HG02943 (cell line): ENCODE measurements around the gene FXN.
"Not testable (repeated sequence)": the region's sequence is repeated elsewhere in the genome, so short reads cannot be mapped to it uniquely, and the experiment has no call there.

ENCODE experiments used
- ATAC-seq: cut with Tn5 transposase; IDR thresholded peaks from one replicate; pipeline ENCODE4 v1.9.1; 2021; ENCODE audit warnings: mild to moderate bottlenecking, low read depth, moderate library complexity; ENCODE audit not compliant: unreplicated experiment

Gene FXN

DNA sequence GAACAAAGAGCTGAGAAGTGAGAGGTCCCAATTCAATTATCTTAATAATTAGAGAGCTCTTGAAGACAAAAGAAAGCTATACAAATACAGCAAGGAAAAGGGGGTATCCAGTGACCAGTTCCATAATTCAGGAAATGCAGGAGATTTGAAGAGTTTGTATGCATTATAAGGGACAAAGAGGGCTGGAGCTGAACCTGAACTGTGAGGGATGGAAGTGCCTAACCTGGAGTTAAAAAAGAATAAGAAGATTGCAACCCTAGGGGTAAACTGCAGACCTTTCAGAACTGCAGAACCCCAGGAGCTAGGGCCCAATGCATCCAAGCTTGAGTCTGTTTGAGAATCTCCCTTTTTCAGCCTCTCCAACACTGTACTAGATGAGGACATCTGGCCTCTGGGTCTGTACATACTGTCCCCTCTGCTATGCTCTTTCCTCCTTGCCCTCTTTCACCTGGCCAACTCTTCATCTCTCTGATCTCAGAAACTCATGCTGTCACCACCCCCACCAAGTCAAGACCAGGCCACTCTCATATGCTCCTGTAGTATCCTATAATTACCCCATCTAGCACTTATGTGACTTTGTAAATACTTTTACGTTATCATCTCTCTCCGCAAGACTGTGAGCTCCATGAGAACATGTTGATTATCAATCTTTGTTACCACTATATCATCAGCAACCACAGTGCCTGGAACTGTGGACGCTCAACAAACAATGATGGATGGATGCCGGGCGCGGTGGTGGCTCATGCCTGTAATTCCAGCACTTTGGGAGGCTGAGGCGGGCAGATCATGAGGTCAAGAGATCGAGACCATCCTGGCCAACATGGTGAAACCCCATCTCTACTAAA, 15.0 kb upstream of the FXN start:
- ATAC-seq = no peak

DNA sequence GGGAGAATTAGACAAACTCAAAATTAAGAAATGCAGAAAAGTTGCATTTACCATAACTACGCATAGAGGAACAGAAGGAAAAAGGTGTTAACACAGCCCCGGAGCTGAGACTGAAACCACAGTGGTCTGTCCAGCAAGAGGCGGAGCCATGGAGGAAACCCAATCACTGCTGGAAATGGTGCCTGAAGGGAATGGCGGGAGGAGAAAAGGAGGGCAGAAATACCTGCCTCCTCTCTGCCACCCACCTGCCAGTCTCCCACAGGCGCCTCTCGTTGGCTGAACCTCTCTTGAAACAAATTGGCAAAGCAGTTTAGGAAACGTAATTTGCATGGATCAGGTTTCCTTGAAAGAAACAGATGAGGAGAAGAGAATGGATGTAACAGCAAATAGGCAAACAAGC, 11.9 kb upstream of the FXN start:
- no peak for ATAC-seq

DNA sequence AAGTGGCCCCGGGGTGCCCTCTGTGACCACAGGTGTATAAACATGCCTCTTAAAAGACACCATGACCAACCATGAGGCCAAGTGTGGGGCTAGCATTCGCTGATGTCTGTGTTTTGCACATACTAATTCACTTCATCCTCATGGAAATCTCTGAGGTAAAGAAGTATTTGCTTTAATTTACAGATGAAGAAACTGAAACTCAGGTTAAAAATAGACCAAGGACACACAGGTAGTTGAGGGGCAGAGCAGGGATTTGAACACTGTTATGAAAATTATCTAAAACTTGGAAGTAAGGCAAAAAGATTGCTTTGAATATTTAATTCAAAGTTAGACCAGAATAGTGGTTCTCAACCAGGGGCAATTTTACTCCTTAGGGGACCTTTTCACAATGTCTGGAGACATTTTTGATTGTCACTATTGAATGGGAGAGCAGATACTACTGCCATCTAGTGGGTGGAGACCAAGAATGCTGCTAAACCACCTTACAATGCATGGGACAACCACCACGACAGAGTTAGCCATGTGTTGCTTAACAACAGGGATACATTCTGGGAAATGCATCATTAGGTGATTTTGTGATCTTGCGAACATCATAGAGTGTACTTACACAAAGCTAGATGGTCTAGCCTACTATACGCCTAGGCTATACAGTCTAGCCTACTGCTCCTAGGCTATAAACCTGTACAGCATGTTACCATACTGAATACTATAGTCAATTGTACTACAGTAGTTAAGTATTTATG, 8.0 kb upstream of the FXN start:
- peak; percentile 80 for ATAC-seq

DNA sequence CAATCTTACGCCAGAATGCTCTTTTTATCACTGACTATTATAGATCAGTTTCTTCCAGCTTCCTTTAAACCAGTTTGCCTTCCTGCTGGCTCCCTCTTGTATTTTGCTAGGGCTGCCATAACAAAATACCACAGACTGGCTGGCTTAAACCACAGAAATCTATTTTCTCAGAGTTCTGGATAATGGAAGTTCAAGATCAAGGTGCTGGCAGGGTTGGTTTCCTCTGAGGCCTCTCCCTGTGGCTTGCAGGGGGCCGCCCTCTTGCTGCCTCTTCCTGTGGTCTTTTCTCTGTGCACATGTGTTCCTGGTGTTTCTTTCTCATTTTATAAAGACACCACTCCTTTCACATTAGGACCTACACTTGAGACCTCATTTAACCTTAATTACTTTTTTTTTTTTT, 6.8 kb upstream of the FXN start:
- ATAC-seq = no peak

DNA sequence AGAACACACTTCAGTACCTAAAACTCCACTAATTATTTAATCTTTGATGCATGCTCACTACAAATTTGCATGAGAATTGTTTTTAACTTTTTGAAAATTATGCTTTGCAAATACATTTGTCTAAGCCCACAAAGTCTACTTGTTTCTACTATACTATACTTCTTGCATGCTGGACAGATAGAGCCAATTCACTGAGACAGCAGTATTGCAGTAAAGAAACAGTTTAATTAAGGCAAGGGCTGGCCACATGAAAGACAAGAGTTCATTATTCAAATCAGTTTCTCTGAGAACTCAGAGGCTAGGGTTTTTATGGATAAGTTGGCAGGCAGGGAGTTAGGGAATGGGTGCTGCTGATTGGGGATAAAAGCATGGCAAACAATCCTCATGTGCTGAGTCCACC, 6.0 kb upstream of the FXN start:
- no peak for ATAC-seq

DNA sequence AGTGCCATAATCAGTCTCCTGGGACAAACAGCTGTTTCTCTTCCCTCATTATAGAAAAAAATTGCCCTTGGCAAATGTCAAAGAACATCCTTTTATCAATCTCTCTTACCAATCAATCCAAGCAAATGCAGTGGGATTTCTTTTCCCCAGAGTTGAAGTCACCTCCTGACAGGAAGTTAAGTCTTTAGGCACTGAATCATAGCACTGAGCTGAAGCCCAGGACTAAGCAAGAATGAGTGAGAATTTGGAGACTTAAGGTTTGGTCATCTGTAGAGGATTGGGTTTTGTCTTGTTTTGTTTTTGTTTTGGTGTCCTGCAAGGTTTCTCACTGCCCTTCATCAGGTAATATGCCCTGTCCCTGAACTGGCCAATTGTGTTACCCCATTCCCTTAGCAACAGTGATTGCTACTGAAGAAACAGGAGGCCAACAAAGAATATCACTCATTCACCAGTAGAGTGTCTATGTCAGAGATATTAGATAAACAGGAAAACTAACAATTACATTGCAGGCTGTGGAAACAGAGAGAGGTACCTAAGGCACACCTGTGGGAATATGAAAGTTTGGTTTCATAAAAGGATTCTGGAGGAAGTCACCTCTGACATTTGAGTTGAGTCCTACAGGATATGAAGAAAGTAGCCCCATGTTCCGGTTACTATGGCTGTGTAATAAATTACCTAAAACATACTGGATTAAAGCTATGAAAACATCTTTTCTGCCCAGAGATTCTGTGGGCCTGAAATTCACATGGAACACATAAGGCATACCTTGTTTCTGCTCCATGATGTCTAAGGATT, 4.5 kb upstream of the FXN start:
- no peak for ATAC-seq

DNA sequence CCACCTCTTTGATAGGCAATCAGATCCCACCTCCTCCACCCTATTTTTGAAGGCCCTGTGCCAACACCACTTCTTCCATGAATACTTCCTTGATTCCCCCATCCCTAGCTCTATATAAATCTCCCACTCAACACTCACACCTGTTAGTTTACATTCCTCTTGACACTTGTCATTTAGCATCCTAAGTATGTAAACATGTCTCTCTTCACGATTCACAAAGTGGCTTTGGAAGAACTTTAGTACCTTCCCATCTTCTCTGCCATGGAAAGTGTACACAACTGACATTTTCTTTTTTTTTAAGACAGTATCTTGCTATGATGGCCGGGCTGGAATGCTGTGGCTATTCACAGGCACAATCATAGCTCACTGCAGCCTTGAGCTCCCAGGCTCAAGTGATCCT, 1.5 kb upstream of the FXN start:
- ATAC-seq = no peak

DNA sequence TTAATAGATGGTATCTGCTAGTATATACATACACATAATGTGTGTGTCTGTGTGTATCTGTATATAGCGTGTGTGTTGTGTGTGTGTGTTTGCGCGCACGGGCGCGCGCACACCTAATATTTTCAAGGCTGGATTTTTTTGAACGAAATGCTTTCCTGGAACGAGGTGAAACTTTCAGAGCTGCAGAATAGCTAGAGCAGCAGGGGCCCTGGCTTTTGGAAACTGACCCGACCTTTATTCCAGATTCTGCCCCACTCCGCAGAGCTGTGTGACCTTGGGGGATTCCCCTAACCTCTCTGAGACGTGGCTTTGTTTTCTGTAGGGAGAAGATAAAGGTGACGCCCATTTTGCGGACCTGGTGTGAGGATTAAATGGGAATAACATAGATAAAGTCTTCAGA, 757 bp downstream of the FXN start:
- ATAC-seq = peak; percentile 36

DNA sequence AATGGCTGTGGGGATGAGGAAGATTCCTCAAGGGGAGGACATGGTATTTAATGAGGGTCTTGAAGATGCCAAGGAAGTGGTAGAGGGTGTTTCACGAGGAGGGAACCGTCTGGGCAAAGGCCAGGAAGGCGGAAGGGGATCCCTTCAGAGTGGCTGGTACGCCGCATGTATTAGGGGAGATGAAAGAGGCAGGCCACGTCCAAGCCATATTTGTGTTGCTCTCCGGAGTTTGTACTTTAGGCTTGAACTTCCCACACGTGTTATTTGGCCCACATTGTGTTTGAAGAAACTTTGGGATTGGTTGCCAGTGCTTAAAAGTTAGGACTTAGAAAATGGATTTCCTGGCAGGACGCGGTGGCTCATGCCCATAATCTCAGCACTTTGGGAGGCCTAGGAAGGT, 1.2 kb downstream of the FXN start:
- no peak for ATAC-seq

DNA sequence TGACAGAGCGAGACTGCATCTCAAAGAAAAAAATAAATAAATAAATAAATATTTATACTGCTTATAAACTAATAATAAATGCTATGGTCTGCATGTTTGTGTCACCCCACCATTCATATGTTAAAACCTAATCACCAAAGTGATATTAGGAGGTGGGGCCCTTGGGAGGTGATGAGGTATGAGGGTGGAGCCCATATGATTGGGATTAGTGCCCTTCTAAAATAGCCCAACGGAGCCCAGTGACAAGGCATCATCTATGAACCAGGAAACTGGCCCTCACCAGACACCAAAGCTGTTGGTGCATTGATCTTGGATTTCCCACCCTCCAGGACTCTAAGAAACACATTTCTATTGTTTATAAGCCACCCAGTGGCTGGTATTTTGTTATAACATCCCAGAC, 5.1 kb downstream of the FXN start:
- ATAC-seq = no peak

DNA sequence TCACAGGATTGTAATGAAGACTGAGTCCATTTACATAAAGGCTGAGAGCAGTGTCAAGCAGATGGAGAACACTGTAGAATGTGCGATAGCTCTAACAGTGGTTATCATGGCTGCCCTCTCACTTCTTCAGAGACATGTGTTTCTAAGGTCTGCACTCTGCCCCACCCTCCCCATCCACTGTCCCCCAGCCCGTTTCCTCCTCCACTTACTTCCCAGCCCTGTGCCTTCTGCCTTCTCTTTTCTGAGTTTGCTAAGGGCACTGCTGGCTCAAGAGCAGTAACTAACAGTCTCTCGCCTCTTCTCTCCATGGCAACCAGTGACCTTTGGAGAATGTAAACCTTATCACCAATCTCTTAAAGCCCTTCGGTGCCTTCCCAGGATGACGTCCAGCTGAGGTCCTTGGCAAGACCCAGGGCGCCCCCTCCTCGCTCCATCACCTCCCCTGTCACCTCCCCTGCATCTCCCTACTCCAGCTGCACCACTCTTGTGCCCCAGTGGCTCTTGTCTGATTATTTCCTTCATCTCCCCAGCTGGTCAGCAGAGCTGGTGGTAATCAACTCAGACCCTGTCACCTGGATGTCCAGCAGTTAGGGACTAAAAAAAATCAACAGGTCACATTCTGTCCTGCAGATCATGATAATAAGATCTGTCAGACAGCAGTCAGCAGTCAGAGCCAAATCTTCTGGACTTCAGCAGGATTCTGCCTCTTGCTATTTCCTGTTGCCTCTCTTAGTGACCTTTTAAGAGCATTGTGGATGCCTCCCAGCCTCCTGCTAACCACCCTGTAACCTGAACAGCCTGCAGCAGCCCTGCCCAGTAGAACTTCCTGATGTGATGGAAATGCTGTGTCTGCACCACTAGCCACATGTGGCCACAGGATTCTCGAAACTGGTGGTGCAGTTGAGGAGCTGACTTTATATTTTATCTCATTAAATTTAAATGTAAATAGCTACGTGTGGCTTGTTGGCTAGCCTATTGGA, 9.0 kb downstream of the FXN start:
- no peak for ATAC-seq

DNA sequence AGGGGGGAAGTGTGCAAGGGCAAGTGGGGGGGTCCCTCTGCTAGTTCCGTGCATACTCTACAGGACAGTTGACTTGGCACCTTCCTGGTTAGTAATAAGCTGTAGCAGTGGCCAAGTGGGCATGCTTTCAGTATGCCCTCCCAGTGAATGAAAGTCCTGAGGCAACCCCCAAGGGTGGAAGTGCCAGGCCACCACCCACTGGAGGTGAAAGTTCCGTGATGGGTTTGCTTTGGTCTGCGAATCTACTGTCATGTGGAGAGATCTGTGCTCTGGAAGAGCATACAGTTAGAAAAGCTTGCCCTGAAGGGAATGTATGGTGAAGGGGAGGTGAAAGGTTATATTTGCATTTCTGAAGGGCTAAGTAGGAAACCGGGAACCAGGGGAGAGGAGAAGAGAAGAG, 10.3 kb downstream of the FXN start:
- ATAC-seq = no peak

DNA sequence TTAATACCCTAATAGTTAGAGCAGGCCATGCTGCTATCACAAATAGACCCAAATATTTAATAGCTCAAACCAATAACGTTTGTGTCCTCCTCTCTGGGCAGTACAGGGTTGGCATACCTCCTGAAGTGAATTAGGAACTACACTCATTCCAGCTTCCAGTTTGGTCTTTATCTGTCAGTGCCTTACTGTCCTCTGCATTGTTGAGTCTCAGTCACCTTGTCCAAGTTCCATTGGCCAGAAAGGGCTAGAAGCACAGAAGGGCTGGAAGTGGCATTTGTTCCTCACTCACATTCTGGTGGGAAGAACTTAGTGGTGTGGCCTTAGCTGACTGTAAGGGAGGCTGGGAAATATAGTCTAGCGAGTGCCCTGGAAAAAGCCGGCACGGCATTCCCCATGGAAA, 11.2 kb downstream of the FXN start:
- no peak for ATAC-seq

DNA sequence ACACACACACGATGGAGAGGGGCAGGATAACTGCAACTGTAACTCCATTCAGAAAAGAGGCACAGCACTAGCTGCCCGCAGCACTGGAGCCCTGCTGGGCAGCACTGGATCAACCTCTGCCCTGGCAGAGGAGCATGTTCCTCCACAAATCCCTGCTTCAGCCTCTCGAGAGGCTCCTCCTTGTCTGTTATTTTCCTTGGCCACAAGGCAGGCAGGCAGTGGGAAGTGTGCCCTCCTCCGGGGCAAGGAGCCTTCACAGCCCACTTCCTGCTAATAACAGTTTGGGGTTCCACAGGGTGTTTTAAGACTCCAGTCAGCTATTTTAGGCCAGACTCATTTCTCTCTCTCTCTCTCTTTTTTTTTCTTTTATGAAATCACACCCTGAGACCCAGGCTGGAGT, 11.8 kb downstream of the FXN start:
- ATAC-seq = no peak

DNA sequence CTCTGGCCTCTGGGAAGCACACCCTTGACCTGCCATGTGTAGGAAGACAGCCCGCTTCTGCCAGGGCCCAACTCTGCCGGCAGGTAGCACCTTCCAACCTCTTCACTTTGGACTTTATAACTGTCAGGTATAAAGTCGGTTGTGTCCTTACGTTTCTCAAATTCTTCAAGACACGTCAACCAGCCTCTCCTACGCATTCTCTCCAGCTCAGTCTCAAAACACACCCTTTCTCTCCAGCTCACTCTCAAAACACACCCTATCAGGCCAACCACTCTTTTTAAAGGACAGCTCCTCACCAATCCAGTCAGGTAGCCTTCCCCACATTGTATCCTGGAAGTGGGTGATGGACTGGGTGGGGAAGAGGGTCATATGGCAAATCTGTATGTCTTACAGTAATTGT, 13.5 kb downstream of the FXN start:
- no peak for ATAC-seq

DNA sequence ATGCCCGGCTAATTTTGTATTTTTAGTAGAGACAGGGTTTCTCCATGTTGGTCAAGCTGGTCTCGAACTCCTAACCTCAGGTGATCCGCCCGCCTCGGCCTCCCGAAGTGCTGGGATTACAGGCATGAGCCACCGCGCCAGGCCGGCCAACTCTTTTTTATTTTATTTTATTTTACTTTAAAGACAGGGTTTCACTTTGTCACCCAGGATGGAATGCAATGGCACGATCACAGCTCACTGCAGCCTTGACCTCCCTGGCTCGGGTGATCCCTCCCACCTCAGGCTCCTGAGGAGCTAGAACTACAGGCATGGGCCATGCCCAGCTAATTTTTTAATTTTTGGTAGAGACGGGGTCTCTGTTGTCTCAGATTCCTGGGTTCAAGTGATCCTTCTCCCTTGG, 15.4 kb downstream of the FXN start:
- ATAC-seq = not testable (repeated sequence)

DNA sequence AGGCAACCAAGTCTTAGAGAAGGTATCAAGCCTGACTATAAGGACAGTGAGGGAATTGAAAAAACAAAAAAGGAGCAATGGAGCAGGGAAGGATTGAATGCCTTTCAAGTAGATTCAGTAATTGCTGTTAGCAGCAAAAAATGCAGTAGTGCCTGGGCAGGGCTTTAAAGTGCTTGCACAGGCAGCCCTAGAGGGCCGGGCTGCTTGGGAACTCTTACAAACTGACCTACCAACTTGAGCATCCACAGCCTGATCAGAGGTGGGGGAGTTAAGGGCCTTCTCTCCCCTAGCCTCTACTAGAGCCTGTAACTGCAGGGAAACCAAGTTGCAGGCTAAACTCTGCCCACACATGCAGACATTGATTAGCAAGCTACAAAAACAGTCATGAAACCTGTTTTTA, 19.4 kb downstream of the FXN start:
- ATAC-seq = no peak

DNA sequence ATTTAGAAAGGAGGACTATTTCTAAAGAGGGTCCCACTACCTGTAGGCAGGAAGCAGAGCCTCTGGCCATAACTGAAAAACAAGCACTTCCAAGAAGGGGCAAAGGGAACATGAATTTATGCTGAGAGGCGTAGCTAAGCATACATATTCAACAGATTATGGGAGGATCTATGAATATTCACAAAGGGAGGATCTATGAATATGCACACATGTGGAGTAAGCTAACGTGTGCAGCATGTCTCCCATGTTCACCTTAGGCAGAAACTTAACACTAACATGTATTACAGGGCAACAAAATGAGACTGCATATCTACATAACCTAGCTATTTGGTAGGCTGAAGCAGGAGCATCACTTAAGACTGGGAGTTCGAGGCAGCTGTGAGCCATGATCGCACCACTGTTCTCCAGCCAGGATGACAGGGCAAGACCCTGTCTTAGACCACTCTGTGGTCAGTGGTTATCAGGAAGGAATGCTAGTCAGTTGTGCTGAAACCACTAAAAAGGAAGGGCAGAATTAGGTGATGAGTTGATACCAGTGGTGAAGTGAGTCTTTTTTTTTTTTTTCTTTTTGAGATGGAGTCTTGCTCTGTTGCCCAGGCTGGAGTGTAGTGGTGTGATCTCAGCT, 20.8 kb downstream of the FXN start:
- no peak for ATAC-seq

DNA sequence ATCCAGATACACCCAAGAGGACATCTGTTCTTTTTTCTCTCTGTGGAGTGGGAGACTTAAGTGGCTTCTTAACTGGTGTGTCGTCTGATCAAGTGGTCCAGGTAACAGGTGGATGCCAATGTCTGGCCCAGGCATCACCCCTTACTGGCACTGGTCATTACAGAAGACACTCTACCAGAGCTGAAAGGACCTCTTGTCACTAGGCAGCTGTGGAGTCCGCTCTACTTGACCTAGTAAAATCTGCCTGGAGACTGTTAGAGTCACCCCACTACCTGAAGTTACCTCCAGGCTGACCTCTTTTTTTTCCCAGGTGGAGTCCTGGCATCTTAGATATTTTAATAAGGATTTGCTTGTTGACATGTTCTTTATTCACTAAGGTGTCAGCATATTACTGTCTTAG, 22.5 kb downstream of the FXN start:
- ATAC-seq = no peak

DNA sequence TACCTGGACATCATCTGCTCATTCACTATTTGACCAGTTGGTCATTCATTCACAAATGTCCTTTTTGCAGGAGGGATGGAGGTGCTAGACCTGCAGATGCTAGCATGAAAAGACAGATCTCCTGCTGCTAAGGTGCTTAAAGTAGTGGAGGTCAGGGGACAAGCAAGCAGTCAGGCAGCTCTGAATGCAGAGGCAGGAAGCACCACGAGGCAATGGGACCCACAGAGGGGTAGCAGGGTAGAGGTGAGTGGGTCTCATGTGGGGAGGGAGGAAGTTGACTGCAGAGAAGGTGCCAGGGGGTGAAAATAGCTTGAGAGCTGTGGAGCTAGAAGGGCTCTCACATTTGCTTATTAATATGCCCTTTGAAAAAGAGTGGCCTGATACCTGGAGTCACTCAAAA, 25.2 kb downstream of the FXN start:
- no peak for ATAC-seq
